Gastroesophageal sphincter (tissue), 4 donors: ENCODE data around the gene GPR87. TPM values are rescaled to one million over a fixed set of nuclear protein-coding genes. Genes with fewer than 3 reads are reported as not detected.

Experiments
- ATAC-seq: fragments of 150-250 bp; one replicate; pipeline ENCODE4 v1.9.1; 2016; ENCODE audit warnings: mild to moderate bottlenecking, moderate library complexity
- H3K27ac ChIP-seq, 4 donors: fragments of 200-600 bp; sonication (generic) in 3 of 4; 1 replicate in 3 of 4; 2 replicates in 1 of 4; pipeline ENCODE4 v1.5.1; 2016 to 2019
- H3K27me3 ChIP-seq: fragments of 200-600 bp; sonication (generic); one replicate; pipeline ENCODE4 v1.5.1; 2019
- H3K36me3 ChIP-seq, 2 donors: fragments of 200-600 bp; sonication (generic); one replicate each; pipeline ENCODE4 v1.5.1; 2019; ENCODE audit warnings: control low read depth in 1 of 2
- H3K4me1 ChIP-seq, 3 donors: fragments of 200-600 bp; sonication (generic); 1 replicate in 2 of 3; 2 replicates in 1 of 3; pipeline ENCODE4 v1.5.1; 2016 to 2019; ENCODE audit warnings: control low read depth in 2 of 3
- H3K4me3 ChIP-seq, 2 donors: fragments of 200-600 bp; sonication (generic); one replicate each; pipeline ENCODE4 v1.5.1; 2019; ENCODE audit warnings: mild to moderate bottlenecking in 1 of 2, moderate library complexity in 1 of 2
- H3K9me3 ChIP-seq, 3 donors: fragments of 200-600 bp; sonication (generic); one replicate each; pipeline ENCODE4 v1.5.1; 2017 to 2019; ENCODE audit warnings: control low read depth in 2 of 3
- EP300 ChIP-seq: sonication (generic); formaldehyde crosslinking; IDR thresholded peaks from one replicate; pipeline ENCODE4 v1.6.1; 2017; ENCODE audit warnings: antibody characterized with exemption, mild to moderate bottlenecking
- POLR2A ChIP-seq, 2 donors: fragments of 450-650 bp; IDR thresholded peaks; one replicate each; pipeline ENCODE4 v1.6.1; 2017; ENCODE audit warnings: antibody characterized with exemption in 2 of 2, mild to moderate bottlenecking in 2 of 2, moderate library complexity in 1 of 2
- POLR2AphosphoS5 ChIP-seq: sonication (generic); formaldehyde crosslinking; IDR thresholded peaks from one replicate; pipeline ENCODE4 v1.6.1; 2017; ENCODE audit warnings: antibody characterized with exemption
- WGBS, 2 donors: methylation state at CpG; one replicate each; pipeline ENCODE4 v1.1.5; 2018; ENCODE audit warnings: low coverage in 1 of 2; 5-methylcytosine and 5-hydroxymethylcytosine counted together
- total RNA-seq, 4 donors: library from RNA; depleted of rRNA; stranded (reverse); fragments of >200 nt; gene quantifications; one replicate each; pipeline ENCODE4 v1.1.0, GENCODE V29; 2016
- TF ChIP-seq, protein P1 (sequence below), 4 experiments: fragments of 200-600 bp in 2 of 4; fragments of 450-650 bp in 2 of 4; sonication (generic) in 1 of 4; IDR thresholded peaks; one replicate each; pipeline ENCODE4 v1.5.1; 2017 to 2019; ENCODE audit warnings: antibody characterized with exemption in 4 of 4, mild to moderate bottlenecking in 2 of 4, moderate library complexity in 2 of 4

GPR87 gene
- total RNA-seq, 4 donors from 2014 or later = 3.5 TPM; not detected in 3

DNA sequence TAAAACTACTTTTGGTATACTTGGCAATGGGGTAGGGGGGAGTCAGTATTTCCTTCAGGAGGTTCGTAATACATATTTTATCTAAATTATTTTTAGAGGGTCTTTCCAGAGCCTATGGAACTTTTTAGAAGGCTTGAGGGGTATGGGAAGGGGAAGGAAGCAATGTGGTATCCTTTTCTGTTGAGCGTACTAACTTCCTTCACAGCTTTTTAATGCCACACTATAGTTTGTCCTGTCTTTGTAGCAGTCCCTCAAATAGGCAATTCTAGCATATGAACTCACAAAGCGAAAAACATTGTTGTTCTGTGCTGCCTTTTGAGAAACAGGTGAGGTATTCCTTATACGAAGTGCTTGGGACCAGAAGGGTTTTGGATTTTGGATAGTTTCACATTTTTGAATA, 35.0 kb upstream of the GPR87 start:
- Histone ChIP-seq H3K9me3 (no peaks in the 10 kb centered on the region), H3K27ac (no peak overlapping the region), H3K36me3 (no peaks in the 10 kb centered on the region), H3K4me1 (peaks cover 0 to 2% (median 0%) of the 10 kb centered on the region in 3 donors), H3K4me3 (no peak overlapping the region), H3K27me3 (no peaks in the 10 kb centered on the region)
- whole genome bisulfite sequencing, 2 donors = 87 to 91% methylated on average over 4 of the region's 4 CpGs
- no peak for ATAC-seq
- TF ChIP-seq POLR2AphosphoS5 = no peak
- no peak for TF ChIP-seq POLR2A (IDR thresholded peaks at IDR 0.05)
- no peak for TF ChIP-seq EP300
- TF ChIP-seq, protein P1, sequence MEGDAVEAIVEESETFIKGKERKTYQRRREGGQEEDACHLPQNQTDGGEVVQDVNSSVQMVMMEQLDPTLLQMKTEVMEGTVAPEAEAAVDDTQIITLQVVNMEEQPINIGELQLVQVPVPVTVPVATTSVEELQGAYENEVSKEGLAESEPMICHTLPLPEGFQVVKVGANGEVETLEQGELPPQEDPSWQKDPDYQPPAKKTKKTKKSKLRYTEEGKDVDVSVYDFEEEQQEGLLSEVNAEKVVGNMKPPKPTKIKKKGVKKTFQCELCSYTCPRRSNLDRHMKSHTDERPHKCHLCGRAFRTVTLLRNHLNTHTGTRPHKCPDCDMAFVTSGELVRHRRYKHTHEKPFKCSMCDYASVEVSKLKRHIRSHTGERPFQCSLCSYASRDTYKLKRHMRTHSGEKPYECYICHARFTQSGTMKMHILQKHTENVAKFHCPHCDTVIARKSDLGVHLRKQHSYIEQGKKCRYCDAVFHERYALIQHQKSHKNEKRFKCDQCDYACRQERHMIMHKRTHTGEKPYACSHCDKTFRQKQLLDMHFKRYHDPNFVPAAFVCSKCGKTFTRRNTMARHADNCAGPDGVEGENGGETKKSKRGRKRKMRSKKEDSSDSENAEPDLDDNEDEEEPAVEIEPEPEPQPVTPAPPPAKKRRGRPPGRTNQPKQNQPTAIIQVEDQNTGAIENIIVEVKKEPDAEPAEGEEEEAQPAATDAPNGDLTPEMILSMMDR (IDR thresholded peaks at IDR 0.05) = no peak

DNA sequence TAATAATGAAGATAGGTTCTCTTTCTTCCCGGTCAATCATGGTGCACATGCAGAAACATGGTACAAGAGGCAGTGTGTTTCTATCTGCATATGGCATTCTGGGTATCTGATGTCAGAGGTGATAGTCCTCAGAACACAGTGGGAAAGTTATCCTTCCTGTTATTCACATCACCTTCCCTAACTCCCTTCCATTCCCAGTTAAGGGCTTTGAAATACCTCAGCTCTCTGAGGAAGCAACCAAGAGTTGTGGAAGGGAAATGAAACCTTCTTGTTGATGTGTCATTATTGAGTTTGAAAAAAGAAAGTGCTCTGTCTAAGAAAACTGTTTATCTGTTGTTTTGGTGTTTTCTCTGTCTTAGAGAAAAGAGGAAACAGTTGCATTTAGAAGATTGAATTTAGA, 34.6 kb upstream of the GPR87 start:
- no peaks in the 10 kb centered on the region for H3K9me3 ChIP-seq

DNA sequence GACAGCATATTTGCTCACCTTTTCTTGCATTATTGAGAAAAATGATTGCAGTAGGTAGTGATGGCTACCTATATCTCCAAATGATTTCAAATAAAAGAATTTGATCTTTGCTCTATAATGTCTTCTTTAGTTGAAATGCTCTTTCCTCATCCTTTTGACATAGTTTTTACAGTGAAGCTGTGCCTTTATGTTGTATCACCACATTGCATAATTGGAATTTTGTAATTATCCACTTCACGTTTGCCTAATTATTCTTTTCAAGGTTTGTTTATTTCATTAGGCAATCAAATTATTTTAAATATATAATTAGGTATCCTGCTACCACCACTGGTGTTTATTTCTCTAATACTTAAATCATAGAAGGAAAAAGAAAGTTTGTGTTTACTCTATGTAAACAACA, 34.0 kb upstream of the GPR87 start:
- no peak for ATAC-seq
- no peak overlapping the region for H3K4me3 ChIP-seq
- no peaks in the 10 kb centered on the region for H3K4me1 ChIP-seq
- no peak overlapping the region for H3K27ac ChIP-seq
- H3K27me3 ChIP-seq = no peaks in the 10 kb centered on the region
- WGBS, 2 donors = 75 to 78% methylated on average over 1 of the region's 1 CpG
- TF ChIP-seq POLR2AphosphoS5 = no peak
- TF ChIP-seq EP300 = no peak
- TF ChIP-seq POLR2A (IDR thresholded peaks at IDR 0.05) = no peak
- TF ChIP-seq, protein P1 (IDR thresholded peaks at IDR 0.05) = no peak
- no peaks in the 10 kb centered on the region for H3K36me3 ChIP-seq
- no peaks in the 10 kb centered on the region for H3K9me3 ChIP-seq

More for the DNA sequence above, 34.6 kb upstream of the GPR87 start:
- H3K27ac ChIP-seq = no peak overlapping the region
- no peak for ATAC-seq
- no peak overlapping the region for H3K4me3 ChIP-seq
- H3K27me3 ChIP-seq = no peaks in the 10 kb centered on the region
- H3K4me1 ChIP-seq = no peaks in the 10 kb centered on the region
- TF ChIP-seq, protein P1 (IDR thresholded peaks at IDR 0.05) = no peak
- TF ChIP-seq POLR2AphosphoS5 = no peak
- TF ChIP-seq EP300 = no peak
- TF ChIP-seq POLR2A (IDR thresholded peaks at IDR 0.05) = no peak
- 82 to 100% methylated on average over 1 of the region's 1 CpG for WGBS, 2 donors
- no peaks in the 10 kb centered on the region for H3K36me3 ChIP-seq

DNA sequence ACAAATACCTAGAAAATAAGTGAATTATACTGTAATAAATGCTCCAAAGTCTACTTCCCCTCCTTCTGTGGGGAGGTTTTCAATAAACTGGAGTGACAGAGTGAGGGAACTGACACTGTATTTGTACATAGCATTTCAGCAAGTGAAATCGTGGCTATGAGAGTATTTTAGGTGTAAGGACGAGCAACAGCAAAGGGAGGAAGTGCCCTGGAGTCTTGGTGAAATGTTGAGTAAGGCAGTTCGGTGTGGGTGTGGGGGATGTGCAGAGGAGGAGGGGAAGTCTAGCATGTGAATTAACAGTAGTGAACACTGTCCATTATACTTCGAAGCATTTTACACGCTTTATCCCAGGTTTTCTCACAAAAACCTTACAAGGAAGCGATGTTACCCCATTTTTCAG, 30.8 kb upstream of the GPR87 start:
- H3K4me3 ChIP-seq = no peak overlapping the region
- 67 to 79% methylated on average over 5 to 6 of the region's 6 CpGs for WGBS, 2 donors
- no peaks in the 10 kb centered on the region for H3K27me3 ChIP-seq
- H3K4me1 ChIP-seq = no peaks in the 10 kb centered on the region
- no peak overlapping the region for H3K27ac ChIP-seq
- H3K9me3 ChIP-seq = no peaks in the 10 kb centered on the region
- ATAC-seq = peak; percentile 58
- H3K36me3 ChIP-seq = no peaks in the 10 kb centered on the region
- TF ChIP-seq, protein P1 (IDR thresholded peaks at IDR 0.05) = no peak
- no peak for TF ChIP-seq POLR2A (IDR thresholded peaks at IDR 0.05)
- TF ChIP-seq EP300 = no peak
- no peak for TF ChIP-seq POLR2AphosphoS5

DNA sequence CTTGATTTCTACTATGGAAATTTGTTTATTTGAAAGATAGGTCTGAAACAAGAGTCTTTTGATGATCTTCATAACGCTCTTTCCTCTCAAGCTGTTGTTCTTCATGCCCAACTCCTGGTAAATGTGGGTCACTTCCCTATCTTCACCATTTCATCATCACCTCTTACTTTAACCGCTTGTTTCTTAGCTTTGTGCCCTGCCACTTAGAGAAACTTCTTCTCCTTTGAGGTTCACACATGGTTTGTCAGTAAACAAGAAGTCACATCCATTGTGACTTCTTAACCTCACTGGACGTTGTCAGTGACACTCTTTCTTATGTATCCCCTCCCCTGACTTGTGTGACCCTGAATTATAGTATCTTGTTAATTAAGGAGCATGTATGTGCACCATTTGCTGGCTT, 29.7 kb upstream of the GPR87 start:
- H3K4me3 ChIP-seq = no peak overlapping the region

More for the DNA sequence above, 29.7 kb upstream of the GPR87 start:
- H3K9me3 ChIP-seq = no peaks in the 10 kb centered on the region
- no peaks in the 10 kb centered on the region for H3K4me1 ChIP-seq
- no peaks in the 10 kb centered on the region for H3K36me3 ChIP-seq
- H3K27me3 ChIP-seq = no peaks in the 10 kb centered on the region
- TF ChIP-seq, protein P1 (IDR thresholded peaks at IDR 0.05) = no peak
- no peak for TF ChIP-seq POLR2A (IDR thresholded peaks at IDR 0.05)
- TF ChIP-seq POLR2AphosphoS5 = no peak
- TF ChIP-seq EP300 = no peak
- peak overlapping the region in 2 of 4 donors; percentile 56 to 60 for H3K27ac ChIP-seq
- 56 to 62% methylated on average over 3 of the region's 3 CpGs for WGBS, 2 donors
- peak; percentile 35 for ATAC-seq
